ENCODE results near the gene HS3ST6.
"Not testable (repeated sequence)": the region's sequence is repeated elsewhere in the genome, so short reads cannot be mapped to it uniquely, and the experiment has no call there.

Gene HS3ST6

DNA sequence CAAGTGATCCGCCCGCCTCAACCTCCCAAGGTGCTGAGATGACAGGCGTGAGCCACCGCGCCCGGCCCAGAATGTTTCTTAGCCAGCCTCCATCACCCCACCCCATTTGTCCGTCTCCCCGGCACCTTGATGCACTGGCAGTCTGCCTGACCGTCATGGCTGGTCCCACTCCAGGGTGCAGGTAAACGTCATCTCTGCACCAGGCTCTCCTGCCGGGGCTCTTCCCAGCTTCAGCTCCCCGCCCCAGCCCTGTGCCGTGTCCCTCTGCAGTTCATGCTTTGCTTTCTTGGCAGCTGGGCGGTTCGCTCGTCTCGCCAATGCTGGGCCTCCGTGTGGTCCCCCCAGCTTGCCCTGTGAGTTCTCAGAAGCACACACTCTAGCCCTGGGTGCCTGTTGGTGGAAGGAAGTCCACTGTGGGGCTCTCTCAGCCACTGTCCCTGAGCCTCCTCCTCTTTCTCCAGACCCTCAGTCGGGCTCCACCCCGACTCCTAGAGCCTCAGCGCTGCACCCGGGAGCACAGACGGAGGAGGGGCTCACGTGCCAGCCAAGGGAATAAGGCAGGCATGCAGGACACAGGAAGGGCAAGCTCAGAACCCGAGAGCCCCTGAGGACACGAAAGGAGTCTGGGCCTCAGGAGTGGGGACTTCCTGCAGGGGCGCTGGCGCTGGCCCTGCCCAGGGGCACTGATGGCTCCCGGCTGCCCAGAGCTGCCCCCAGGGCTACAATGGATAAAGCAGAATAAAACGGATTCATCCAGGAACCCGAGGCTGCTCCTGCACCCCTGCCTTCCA, 12.0 kb downstream of the HS3ST6 start:
- DNase-seq = no peak

DNA sequence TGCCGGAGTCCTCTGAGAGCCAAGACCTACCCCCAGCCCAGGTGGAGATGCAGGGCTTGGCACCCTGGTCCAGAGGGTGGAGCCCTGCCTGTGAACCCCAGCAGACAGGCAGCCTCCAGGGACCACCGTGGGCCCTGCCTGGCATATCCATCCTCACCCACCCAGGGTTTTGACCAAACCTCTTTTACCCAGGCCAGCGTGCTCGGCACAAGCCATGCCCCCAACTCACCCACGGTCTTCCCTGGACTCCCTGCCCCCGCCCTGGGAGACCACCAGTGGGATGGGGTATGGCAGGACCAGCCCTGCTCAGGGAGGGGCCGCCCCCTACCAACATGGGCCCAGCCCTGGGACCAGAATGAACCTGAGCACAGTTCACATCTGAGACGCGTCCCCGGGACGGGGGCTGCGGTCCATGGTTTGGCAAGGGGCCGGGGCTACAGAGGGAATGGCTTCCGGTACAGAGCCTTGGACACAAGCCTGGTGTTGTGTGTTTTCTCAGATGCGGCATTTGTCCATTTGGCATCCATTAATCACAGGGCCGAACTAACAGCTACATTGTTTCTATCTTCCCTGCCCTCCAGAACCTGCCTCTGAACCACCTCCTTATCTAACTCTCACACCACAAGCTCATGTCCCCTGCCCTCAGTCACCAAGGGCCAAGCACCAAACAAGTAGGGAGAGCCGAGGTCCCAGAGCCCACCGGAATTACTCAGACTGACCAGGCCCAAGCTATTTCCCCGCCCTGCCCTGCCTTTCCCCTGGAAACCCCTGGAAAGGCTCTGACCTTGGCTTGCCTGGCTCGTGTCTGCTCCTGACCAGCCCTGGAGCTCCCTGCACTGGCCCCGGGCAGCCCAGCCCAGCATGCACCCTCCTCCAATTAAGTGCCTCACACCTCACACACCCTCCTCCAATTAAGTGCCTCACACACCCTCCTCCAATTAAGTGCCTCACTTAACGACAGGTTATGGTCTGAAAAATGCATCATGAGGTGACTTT, 14.1 kb downstream of the HS3ST6 start:
- no peak for DNase-seq

DNA sequence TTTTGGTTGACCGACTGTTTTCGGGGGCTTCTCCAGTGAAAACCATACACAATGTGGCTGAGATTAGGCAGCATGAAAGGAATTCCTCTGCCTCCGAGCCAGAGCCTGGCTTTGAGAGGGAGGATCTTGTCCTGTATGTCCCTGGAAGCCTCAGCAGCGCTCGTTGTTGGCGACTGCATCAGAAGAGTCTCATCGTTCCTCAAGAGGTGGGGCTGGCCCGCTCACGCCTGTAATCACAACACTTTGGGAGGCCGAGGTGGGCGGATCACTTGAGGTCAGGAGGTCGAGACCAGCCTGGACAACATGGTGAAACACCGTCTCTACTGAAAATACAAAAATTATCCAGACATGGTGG, 15.0 kb downstream of the HS3ST6 start:
- DNase-seq = no peak

DNA sequence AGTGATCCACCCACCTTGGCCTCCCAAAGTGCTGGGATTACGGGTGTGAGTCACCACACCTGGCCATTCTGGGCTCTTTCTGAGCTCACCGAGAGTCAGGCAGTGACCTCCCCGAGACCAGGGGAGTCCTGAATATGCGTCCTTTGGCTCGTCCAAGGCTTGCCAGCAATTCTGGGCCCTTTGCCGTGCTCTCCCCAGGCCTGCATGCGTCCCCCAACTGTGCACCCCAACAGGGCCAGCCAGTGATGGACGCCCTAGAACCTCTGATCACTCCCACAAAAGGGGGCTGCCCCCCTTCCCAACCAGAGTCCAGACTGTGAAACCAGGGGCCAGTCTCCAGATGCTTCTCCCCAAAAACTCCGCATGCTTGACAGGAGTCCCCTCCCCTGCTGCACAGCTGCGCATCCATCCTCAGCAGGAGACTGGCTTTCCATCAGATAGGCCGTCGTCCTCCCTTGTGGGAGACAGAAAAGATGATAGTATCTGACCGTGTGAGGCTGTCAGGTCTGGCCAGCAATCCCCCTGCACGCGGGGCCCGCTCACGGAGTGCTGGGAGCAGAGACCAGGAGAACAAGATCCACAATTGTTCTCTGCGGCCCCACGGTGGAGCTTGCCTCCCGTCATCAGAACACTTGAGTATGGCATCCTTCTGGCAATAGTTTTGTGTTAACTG, 15.5 kb downstream of the HS3ST6 start:
- DNase-seq = no peak

- DNase-seq = no peak
Observed at GRCh38 chr16:1900452-1900774, 17.8 kb downstream of the HS3ST6 start.

GRCh38 chr16:1899641-1900451, 18.4 kb downstream of the HS3ST6 start:
- no peak for DNase-seq

- DNase-seq = not testable (repeated sequence)
Observed at GRCh38 chr16:1897692-1898091, 20.5 kb downstream of the HS3ST6 start.

DNA sequence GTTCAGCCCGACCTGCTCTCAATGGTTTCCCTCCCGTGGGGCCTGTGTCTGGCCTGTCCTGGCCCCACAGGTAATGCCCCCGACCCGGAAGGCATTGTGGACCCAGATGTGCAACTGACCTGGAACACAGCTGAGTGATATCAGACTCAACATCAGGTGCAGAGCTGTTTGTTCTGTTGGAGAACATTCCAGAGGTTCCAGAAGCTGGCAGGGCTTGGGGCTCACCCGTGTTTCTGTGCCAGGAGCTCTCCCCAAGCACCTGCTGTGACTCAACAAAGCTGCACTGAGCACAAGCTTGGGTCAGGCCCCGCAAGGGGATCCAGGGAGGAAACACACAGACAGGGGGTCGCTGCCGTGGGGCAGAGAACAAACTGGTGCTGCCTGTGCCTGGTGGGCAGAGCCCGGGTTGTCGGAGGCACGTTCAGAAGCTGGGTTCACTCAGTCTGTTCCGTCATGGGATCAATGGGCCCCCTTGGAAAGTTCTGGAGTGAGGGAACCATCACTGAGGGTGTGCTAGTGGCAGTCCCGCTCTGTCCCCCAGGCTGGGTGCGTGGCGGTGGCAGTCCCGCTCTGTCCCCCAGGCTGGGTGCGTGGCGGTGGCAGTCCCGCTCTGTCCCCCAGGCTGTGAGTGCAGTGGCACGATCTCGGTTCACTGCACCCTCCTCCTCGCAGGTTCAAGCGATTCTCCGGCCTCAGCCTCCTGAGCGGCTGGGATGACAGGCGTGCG, 22.1 kb downstream of the HS3ST6 start:
- no peak for DNase-seq

- no peak for DNase-seq
Observed at GRCh38 chr16:1895068-1895467, 23.1 kb downstream of the HS3ST6 start.

- no peak for DNase-seq
Observed at GRCh38 chr16:1890708-1891050, 27.5 kb downstream of the HS3ST6 start.

DNA sequence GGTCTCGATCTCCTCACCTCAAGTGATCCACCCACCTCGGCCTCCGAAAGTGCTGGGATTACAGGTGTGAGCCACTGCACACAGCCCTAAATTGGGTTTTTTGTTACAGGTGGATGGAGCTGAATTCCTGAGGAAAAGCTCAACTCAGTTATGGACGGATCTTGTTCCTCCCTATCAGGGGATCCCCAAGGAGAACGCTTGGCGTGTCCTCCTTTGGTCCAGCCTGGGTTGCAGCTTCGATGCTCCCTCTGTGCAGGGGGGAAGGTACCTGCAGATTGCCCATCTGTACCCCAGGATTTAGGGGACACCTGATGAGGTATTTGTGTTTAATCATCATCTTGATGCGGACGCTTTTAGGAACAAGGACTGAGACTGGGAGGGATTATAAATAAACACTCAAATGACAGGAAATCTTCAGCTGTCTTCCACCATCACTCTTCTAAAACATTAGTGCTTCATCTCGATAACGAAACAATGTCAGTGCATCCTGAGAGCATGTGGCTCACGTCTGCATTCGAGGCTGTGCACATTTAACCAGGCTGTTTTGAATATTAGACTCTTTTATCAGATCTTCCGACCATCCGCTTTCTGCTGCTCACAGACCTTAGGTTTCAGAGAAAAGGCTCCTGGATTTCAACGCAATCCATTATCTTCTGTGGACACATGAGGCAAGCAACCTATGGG, 28.0 kb downstream of the HS3ST6 start:
- DNase-seq = no peak

- DNase-seq = no peak
Observed at GRCh38 chr16:1887711-1888354, 30.4 kb downstream of the HS3ST6 start.

- DNase-seq = no peak
Observed at GRCh38 chr16:1884889-1885288, 33.3 kb downstream of the HS3ST6 start.

- no peak for DNase-seq
Observed at GRCh38 chr16:1884155-1884760, 34.0 kb downstream of the HS3ST6 start.

DNA sequence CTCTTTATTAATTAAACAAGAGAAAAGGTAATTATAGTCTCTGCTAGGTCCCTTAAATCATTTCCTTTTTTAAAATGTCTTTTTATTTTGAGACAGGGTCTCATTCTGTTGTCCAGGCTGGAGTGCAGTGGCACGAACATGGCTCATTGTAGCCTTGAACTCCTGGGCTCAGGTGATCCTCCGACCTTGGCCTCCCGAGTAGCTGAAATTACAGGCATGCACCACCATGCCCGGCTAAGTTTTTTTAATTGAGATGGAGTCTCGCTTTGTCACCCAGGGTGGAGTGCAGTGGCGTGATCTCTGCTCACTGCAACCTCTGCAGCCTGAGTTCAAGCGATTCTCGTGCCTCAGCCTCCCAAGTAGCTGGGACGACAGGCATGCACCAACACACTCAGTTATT, 37.0 kb downstream of the HS3ST6 start:
- DNase-seq = not testable (repeated sequence)

DNA sequence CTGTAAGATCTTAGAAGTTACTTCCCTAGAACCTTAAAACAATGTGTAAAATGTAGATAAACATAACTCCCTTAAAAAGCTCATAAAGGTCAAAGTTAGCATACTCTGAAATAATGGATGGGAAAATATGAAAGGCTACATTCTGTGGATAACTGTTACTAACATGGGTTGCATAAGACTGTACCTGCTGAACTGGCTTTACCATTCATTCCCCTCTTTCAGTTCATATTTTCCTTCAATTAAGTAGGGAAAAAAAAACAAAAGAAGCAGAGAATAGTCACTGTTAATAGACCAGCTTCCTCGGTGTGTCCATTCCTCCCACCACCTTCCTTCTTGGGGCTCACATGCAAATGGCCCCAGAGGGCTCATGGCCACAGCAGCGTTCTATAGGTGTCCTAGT, 38.7 kb downstream of the HS3ST6 start:
- no peak for DNase-seq

DNA sequence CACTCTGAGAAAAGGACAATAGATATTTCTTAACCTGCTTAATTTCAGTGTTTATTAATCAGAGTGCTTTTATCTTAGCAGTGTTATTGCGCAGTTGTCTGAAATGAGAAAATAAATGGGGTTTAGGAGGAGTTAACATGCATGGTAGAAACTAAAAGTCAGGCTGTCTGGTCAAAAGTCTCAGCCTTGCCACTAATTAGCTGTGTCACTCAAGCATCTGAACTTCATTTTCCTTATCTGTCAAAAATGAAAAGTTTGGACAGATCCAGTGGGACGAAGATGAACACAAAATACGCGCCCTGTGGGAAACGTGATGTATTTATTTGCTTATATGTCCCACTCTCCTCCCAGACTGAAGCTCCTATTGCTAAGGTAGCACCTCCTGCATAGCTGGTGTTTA, 40.0 kb downstream of the HS3ST6 start:
- no peak for DNase-seq

DNA sequence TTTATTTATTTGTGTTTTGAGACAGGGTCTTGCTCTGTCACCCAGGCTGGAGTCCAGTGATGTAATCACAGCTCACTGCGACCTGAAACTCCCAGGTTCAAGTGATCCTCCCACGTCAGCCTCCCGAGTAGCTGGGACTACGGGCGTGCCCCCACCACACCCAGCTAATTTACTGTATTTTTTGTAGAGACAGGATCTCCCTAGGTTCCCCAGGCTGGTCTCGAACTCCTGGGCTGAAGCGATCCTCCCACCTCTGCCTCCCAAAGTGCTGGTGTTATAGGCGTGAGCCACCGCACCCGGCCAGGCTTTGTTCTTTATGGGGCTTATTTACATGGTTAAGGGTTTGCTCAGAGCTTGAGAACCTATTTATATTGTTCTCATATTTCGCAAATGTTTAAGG, 40.4 kb downstream of the HS3ST6 start:
- no peak for DNase-seq

GRCh38 chr16:1877089-1877488, 41.1 kb downstream of the HS3ST6 start:
- no peak for DNase-seq

- no peak for DNase-seq
Observed at GRCh38 chr16:1876468-1876867, 41.7 kb downstream of the HS3ST6 start.

Measured in T-helper 9 cell (primary cell).